Keratinocyte (primary cell): ENCODE results near the gene TNP2.

Experiments used
- CTCF ChIP-seq, 3 experiments: IDR thresholded peaks in 1 of 3; conservative IDR thresholded peaks in 1 of 3; optimal IDR thresholded peaks in 1 of 3; 2 replicates in 2 of 3; 3 replicates in 1 of 3; pipeline versions ENCODE3 to v1.5.1; 2011; ENCODE audit warnings: low read length in 3 of 3, mild to moderate bottlenecking in 3 of 3, moderate library complexity in 2 of 3, control low read depth in 1 of 3, inconsistent platforms in 1 of 3; ENCODE audit not compliant: insufficient read depth in 2 of 3; ENCODE audit errors: extremely low read depth in 1 of 3
- EZH2 ChIP-seq: IDR thresholded peaks from one replicate; pipeline ENCODE4 v1.6.1; 2012; ENCODE audit warnings: inconsistent platforms, mild to moderate bottlenecking, low read length, moderate library complexity

GRCh38 chr16:11313493-11314308, 44.6 kb upstream of the TNP2 start:
- no peak for TF ChIP-seq CTCF (optimal IDR thresholded peaks at IDR 0.05 in 1 of 3, IDR thresholded peaks at IDR 0.05 in 1 of 3, conservative IDR thresholded peaks at IDR 0.05 in 1 of 3; ENCODE audit: extremely low read depth in 1 of 3, insufficient read depth in 2 of 3, low read length in 3 of 3)
- no peak for TF ChIP-seq EZH2
